GM23338 (cell line): ENCODE results near the gene SPATA18. TPM values are rescaled to one million over a fixed set of nuclear protein-coding genes. Genes with fewer than 3 reads are reported as not detected.
"Not testable (repeated sequence)": the region's sequence is repeated elsewhere in the genome, so short reads cannot be mapped to it uniquely, and the experiment has no call there.

Experiments used
- ATAC-seq: fragments of 200-7000 bp; cut with Tn5 transposase; 3 replicates; pipeline ENCODE4 v1.9.1; 2020
- DNase-seq: peaks from one replicate; pipeline ENCODE4 v3.0.0-alpha.2; 2015; ENCODE audit warnings: low spot score
- H2AFZ ChIP-seq: fragments of 200-600 bp; sonication (generic); 2 replicates; pipeline ENCODE4 v1.8.0; 2016; ENCODE audit warnings: antibody characterized with exemption, mild to moderate bottlenecking, moderate library complexity
- H3F3A ChIP-seq: fragments of 200-600 bp; sonication (generic); replicated peaks from 2 replicates; pipeline ENCODE4 v1.8.0; 2017; ENCODE audit warnings: antibody characterized with exemption, mixed run types, low read depth
- H3K27ac ChIP-seq: fragments of 200-600 bp; sonication (generic); 2 replicates; pipeline ENCODE4 v1.6.1; 2016; ENCODE audit warnings: low read depth
- H3K27me3 ChIP-seq: fragments of 200-600 bp; sonication (generic); 2 replicates; pipeline ENCODE4 v1.8.0; 2016; ENCODE audit warnings: mild to moderate bottlenecking, mixed run types, moderate library complexity; ENCODE audit not compliant: insufficient read depth
- H3K36me3 ChIP-seq: fragments of 200-600 bp; sonication (generic); 2 replicates; pipeline ENCODE4 v1.8.0; 2016; ENCODE audit warnings: mild to moderate bottlenecking; ENCODE audit not compliant: insufficient read depth
- H3K4me1 ChIP-seq: fragments of 200-600 bp; sonication (generic); 2 replicates; pipeline ENCODE4 v1.8.0; 2016; ENCODE audit warnings: mild to moderate bottlenecking, moderate library complexity; ENCODE audit not compliant: insufficient read depth
- H3K4me2 ChIP-seq: fragments of 200-600 bp; sonication (generic); 2 replicates; pipeline ENCODE4 v1.7.1; 2017; ENCODE audit warnings: mixed run types
- H3K4me3 ChIP-seq: fragments of 200-600 bp; sonication (generic); 2 replicates; pipeline ENCODE4 v1.6.1; 2016; ENCODE audit warnings: mixed run types
- H3K79me2 ChIP-seq: fragments of 200-600 bp; sonication (generic); replicated peaks from 2 replicates; pipeline ENCODE4 v1.8.0; 2017; ENCODE audit warnings: mild to moderate bottlenecking; ENCODE audit not compliant: insufficient read depth
- H3K9me2 ChIP-seq: fragments of 200-600 bp; sonication (generic); 2 replicates; pipeline ENCODE4 v1.8.0; 2017; ENCODE audit not compliant: insufficient read depth
- H4K20me1 ChIP-seq: fragments of 200-600 bp; sonication (generic); replicated peaks from 2 replicates; pipeline ENCODE4 v1.8.0; 2017; ENCODE audit warnings: mild to moderate bottlenecking; ENCODE audit not compliant: insufficient read depth
- H3K27ac Mint-ChIP-seq: 2 replicates; pipeline ENCODE4 v1.8.0; 2020; ENCODE audit warnings: inconsistent platforms, mild to moderate bottlenecking, moderate library complexity, mixed read lengths
- H3K27me3 Mint-ChIP-seq: 3 replicates; pipeline ENCODE4 v1.8.0; 2022; ENCODE audit warnings: low read depth, mild to moderate bottlenecking, moderate library complexity, mixed read lengths, inconsistent platforms; ENCODE audit not compliant: insufficient read depth, poor library complexity
- H3K36me3 Mint-ChIP-seq: 3 replicates; pipeline ENCODE4 v1.8.0; 2021; ENCODE audit warnings: low read depth, mild to moderate bottlenecking, inconsistent platforms, moderate library complexity, mixed read lengths
- H3K4me1 Mint-ChIP-seq: 3 replicates; pipeline ENCODE4 v1.8.0; 2020; ENCODE audit warnings: mild to moderate bottlenecking, inconsistent platforms, mixed read lengths
- H3K4me3 Mint-ChIP-seq: 3 replicates; pipeline ENCODE4 v1.8.0; 2021; ENCODE audit warnings: moderate library complexity, mild to moderate bottlenecking, inconsistent platforms, mixed read lengths
- H3K9me3 Mint-ChIP-seq: 3 replicates; pipeline ENCODE4 v1.8.0; 2020; ENCODE audit warnings: moderate library complexity, mild to moderate bottlenecking, inconsistent platforms, mixed read lengths
- CTCF ChIP-seq, 2 experiments: fragments of 200-600 bp in 1 of 2; sonication (generic) in 1 of 2; conservative IDR thresholded peaks; 2 replicates each; pipeline versions ENCODE4 v1.5.1 to v1.6.1; 2016 to 2017; ENCODE audit warnings: antibody characterized with exemption in 2 of 2, low read depth in 2 of 2, mild to moderate bottlenecking in 2 of 2, moderate library complexity in 1 of 2
- EZH2 ChIP-seq: fragments of 200-600 bp; sonication (generic); IDR thresholded peaks from one replicate; pipeline ENCODE4 v1.8.0; 2017; ENCODE audit warnings: antibody characterized with exemption, mild to moderate bottlenecking, low read depth; ENCODE audit not compliant: unreplicated experiment
- EZH2phosphoT487 ChIP-seq: fragments of 200-600 bp; sonication (generic); IDR thresholded peaks from one replicate; pipeline ENCODE4 v1.8.1; 2018; ENCODE audit warnings: antibody characterized with exemption; ENCODE audit not compliant: unreplicated experiment
- JUNB ChIP-seq: IDR thresholded peaks from one replicate; pipeline ENCODE4 v1.6.1; 2016; ENCODE audit warnings: antibody characterized with exemption; ENCODE audit not compliant: unreplicated experiment
- STAT1 ChIP-seq: IDR thresholded peaks from one replicate; pipeline ENCODE4 v1.6.1; 2016; ENCODE audit warnings: antibody characterized with exemption; ENCODE audit not compliant: unreplicated experiment
- ZNF114 ChIP-seq: fragments of 250-450 bp; sonication (Bioruptor Pico); IDR thresholded peaks from 2 replicates; pipeline ENCODE4 v1.5.0; 2020; ENCODE audit warnings: mild to moderate bottlenecking, moderate library complexity
- ZNF331 ChIP-seq: fragments of 250-450 bp; sonication (Bioruptor Pico); IDR thresholded peaks from 2 replicates; pipeline ENCODE4 v1.5.0; 2020; ENCODE audit warnings: low read depth, mild to moderate bottlenecking, moderate library complexity
- polyA plus RNA-seq: library from polyadenylated mRNA; unstranded; fragments of >200 nt; fragmentation: Nextera tagmentation; extraction: Ambion mirVana; gene quantifications from 2 replicates; pipeline ENCODE4 v1.2.1, GENCODE V29; 2016
- total RNA-seq: library from RNA; depleted of rRNA; stranded (reverse); fragments of >200 nt; shearing (Covaris generic); gene quantifications from 2 replicates; pipeline ENCODE4 v1.2.3, GENCODE V29; 2014
- TF ChIP-seq, protein P1 (sequence below): IDR thresholded peaks from 2 replicates; pipeline ENCODE4 v1.6.1; 2016; ENCODE audit warnings: antibody characterized with exemption
- TF ChIP-seq, protein P2 (sequence below): fragments of 250-450 bp; sonication (Bioruptor Pico); IDR thresholded peaks from 2 replicates; pipeline ENCODE4 v1.5.0; 2020; ENCODE audit warnings: mild to moderate bottlenecking, moderate library complexity

The SPATA18 gene
- total and polyA plus RNA-seq, 2 experiments from 2014 or later, result 1.5 to 2.5 TPM

DNA sequence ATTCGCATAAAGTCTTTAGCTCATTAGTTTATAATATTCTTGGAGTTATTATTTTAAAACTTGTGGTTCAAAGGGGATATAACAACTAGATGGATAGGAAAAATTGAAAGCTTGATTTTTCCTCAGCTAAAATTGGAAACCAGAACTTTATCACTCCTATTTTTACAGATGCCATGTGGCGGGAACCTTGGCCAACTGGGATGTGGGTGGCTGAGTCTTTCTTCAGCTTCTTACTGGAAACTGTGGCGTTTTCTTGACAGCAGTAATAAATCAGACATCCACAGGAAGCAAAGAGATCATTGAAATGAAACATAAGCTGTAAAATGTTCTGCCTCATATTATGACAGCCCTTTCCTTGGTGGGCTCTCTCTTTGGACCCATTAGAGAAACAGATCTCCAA lies 84.1 kb downstream of the SPATA18 start (continued):
- TF ChIP-seq CTCF (conservative IDR thresholded peaks at IDR 0.05; ENCODE audit: low read depth in 2 of 2), result no peak
- TF ChIP-seq JUNB, result no peak
- TF ChIP-seq, protein P1, sequence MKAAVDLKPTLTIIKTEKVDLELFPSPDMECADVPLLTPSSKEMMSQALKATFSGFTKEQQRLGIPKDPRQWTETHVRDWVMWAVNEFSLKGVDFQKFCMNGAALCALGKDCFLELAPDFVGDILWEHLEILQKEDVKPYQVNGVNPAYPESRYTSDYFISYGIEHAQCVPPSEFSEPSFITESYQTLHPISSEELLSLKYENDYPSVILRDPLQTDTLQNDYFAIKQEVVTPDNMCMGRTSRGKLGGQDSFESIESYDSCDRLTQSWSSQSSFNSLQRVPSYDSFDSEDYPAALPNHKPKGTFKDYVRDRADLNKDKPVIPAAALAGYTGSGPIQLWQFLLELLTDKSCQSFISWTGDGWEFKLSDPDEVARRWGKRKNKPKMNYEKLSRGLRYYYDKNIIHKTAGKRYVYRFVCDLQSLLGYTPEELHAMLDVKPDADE, result no peak

DNA sequence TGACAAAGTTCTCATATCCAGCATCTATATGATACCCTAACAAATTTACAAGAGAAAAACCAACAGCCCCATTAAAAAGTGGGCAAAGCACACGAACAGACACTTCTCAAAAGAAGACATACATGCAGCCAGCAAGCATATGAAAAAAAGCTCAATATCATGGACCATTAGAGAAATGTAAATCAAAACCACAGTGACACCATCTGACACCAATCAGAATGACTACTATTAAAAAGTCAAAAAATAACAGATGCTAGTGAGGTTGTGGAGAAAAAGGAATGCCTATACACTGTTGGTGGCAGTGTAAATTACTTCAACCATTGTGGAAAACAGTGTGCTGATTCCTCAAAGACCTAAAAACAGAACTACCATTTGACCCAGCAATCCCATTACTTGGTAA lies 86.0 kb downstream of the SPATA18 start:
- not testable (repeated sequence) for H3K4me1 Mint-ChIP-seq

GRCh38 chr4:52142816-52143215 lies 91.7 kb downstream of the SPATA18 start:
- no peak overlapping the region for H3K4me3 ChIP-seq
- no peak for ATAC-seq
- TF ChIP-seq ZNF114 (CRISPR knock-in tag) (no peak), CTCF (conservative IDR thresholded peaks at IDR 0.05; ENCODE audit: low read depth in 2 of 2) (no peak), ZNF331 (CRISPR knock-in tag) (no peak), JUNB (no peak), EZH2 (no peak), EZH2phosphoT487 (no peak), STAT1 (no peak)
- TF ChIP-seq, protein P2, sequence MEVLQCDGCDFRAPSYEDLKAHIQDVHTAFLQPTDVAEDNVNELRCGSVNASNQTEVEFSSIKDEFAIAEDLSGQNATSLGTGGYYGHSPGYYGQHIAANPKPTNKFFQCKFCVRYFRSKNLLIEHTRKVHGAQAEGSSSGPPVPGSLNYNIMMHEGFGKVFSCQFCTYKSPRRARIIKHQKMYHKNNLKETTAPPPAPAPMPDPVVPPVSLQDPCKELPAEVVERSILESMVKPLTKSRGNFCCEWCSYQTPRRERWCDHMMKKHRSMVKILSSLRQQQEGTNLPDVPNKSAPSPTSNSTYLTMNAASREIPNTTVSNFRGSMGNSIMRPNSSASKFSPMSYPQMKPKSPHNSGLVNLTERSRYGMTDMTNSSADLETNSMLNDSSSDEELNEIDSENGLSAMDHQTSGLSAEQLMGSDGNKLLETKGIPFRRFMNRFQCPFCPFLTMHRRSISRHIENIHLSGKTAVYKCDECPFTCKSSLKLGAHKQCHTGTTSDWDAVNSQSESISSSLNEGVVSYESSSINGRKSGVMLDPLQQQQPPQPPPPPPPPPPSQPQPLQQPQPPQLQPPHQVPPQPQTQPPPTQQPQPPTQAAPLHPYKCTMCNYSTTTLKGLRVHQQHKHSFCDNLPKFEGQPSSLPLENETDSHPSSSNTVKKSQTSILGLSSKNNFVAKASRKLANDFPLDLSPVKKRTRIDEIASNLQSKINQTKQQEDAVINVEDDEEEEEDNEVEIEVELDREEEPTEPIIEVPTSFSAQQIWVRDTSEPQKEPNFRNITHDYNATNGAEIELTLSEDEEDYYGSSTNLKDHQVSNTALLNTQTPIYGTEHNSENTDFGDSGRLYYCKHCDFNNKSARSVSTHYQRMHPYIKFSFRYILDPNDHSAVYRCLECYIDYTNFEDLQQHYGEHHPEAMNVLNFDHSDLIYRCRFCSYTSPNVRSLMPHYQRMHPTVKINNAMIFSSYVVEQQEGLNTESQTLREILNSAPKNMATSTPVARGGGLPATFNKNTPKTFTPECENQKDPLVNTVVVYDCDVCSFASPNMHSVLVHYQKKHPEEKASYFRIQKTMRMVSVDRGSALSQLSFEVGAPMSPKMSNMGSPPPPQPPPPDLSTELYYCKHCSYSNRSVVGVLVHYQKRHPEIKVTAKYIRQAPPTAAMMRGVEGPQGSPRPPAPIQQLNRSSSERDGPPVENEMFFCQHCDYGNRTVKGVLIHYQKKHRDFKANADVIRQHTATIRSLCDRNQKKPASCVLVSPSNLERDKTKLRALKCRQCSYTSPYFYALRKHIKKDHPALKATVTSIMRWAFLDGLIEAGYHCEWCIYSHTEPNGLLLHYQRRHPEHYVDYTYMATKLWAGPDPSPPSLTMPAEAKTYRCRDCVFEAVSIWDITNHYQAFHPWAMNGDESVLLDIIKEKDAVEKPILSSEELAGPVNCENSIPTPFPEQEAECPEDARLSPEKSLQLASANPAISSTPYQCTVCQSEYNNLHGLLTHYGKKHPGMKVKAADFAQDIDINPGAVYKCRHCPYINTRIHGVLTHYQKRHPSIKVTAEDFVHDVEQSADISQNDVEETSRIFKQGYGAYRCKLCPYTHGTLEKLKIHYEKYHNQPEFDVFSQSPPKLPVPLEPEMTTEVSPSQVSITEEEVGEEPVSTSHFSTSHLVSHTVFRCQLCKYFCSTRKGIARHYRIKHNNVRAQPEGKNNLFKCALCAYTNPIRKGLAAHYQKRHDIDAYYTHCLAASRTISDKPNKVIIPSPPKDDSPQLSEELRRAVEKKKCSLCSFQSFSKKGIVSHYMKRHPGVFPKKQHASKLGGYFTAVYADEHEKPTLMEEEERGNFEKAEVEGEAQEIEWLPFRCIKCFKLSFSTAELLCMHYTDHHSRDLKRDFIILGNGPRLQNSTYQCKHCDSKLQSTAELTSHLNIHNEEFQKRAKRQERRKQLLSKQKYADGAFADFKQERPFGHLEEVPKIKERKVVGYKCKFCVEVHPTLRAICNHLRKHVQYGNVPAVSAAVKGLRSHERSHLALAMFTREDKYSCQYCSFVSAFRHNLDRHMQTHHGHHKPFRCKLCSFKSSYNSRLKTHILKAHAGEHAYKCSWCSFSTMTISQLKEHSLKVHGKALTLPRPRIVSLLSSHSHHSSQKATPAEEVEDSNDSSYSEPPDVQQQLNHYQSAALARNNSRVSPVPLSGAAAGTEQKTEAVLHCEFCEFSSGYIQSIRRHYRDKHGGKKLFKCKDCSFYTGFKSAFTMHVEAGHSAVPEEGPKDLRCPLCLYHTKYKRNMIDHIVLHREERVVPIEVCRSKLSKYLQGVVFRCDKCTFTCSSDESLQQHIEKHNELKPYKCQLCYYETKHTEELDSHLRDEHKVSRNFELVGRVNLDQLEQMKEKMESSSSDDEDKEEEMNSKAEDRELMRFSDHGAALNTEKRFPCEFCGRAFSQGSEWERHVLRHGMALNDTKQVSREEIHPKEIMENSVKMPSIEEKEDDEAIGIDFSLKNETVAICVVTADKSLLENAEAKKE, result no peak

More for the DNA sequence above, 86.0 kb downstream of the SPATA18 start:
- ATAC-seq, H3K79me2 ChIP-seq, H3F3A ChIP-seq, H3K4me3 Mint-ChIP-seq, H3K4me3 ChIP-seq, H4K20me1 ChIP-seq, H3K27ac Mint-ChIP-seq, H3K27ac ChIP-seq, H2AFZ ChIP-seq, H3K27me3 ChIP-seq, H3K36me3 Mint-ChIP-seq, H3K36me3 ChIP-seq, DNase-seq, H3K27me3 Mint-ChIP-seq, H3K4me2 ChIP-seq, H3K9me2 ChIP-seq, H3K4me1 ChIP-seq: not testable (repeated sequence)
- H3K9me3 Mint-ChIP-seq, result peaks cover 14% of the 10 kb centered on the region

More at GRCh38 chr4:52142816-52143215, 91.7 kb downstream of the SPATA18 start:
- Histone ChIP-seq H3K9me2 (no peaks in the 10 kb centered on the region), H3K4me2 (no peak overlapping the region), H3K27me3 (no peaks in the 10 kb centered on the region), H3K79me2 (no peaks in the 10 kb centered on the region), H3F3A (no peaks in the 10 kb centered on the region), H4K20me1 (no peaks in the 10 kb centered on the region), H3K4me1 (no peaks in the 10 kb centered on the region), H3K36me3 (no peaks in the 10 kb centered on the region), H3K27ac (no peak overlapping the region), H2AFZ (no peak overlapping the region)
- Mint-ChIP-seq H3K4me3 (no peak overlapping the region), H3K4me1 (no peaks in the 10 kb centered on the region), H3K9me3 (peaks cover 12% of the 10 kb centered on the region), H3K36me3 (no peaks in the 10 kb centered on the region), H3K27me3 (peaks cover 1% of the 10 kb centered on the region), H3K27ac (no peak overlapping the region)
- DNase-seq, result no peak
